Measurements from ENCODE around the gene SYT12. TPM values are rescaled to one million over a fixed set of nuclear protein-coding genes. Genes with fewer than 3 reads are reported as not detected.

SYT12 gene
- total and polyA plus RNA-seq, 2 donors (not counting 3 experiments of a cell fraction or from before 2014, with no cell fraction given): not detected

- intact Hi-C loops (cut with micrococcal nuclease) (no loop called here), dilution Hi-C loops (cut with MboI; ENCODE audit: extremely low pct_ligation_motif_present, low sequenced_read_pairs) (no loop called here)
- Histone ChIP-seq H3K4me3 (replicated peaks in 1 of 3; ENCODE audit: insufficient read depth in 1 of 3, low read depth in 1 of 3, low read length in 3 of 3) (no peak overlapping the region), H3K27ac (ENCODE audit: insufficient read depth, low read depth, low read length) (no peak overlapping the region), H3K9ac (replicated peaks; ENCODE audit: extremely low read depth, insufficient read depth, low read length) (no peak overlapping the region), H3K4me1 (ENCODE audit: control insufficient read depth, extremely low read depth, insufficient read depth, low read length) (no peaks in the 10 kb centered on the region), H3K36me3 (ENCODE audit: control insufficient read depth in 2 of 2, extremely low read depth in 1 of 2, insufficient read depth in 2 of 2, low read length in 2 of 2) (no peaks in the 10 kb centered on the region), H2AFZ (ENCODE audit: low read depth, low read length) (no peak overlapping the region), H4K20me1 (replicated peaks; ENCODE audit: control insufficient read depth, extremely low read depth, insufficient read depth, low read length) (no peaks in the 10 kb centered on the region), H3K27me3 (ENCODE audit: control insufficient read depth in 2 of 2, insufficient read depth in 2 of 2, low read length in 2 of 2) (no peaks in the 10 kb centered on the region), H3K9me3 (replicated peaks; ENCODE audit: control insufficient read depth, insufficient read depth, low read length) (no peaks in the 10 kb centered on the region), H3K79me2 (ENCODE audit: control insufficient read depth, insufficient read depth, low read length) (no peaks in the 10 kb centered on the region), H3K4me2 (ENCODE audit: insufficient read depth, low read length) (no peak overlapping the region), H3K9me1 (replicated peaks; ENCODE audit: control insufficient read depth, extremely low read depth, insufficient read depth, low read length) (no peaks in the 10 kb centered on the region)
- no peak for TF ChIP-seq JUN (IDR thresholded peaks at IDR 0.05; ENCODE audit: borderline replicate concordance, insufficient read depth, insufficient read length, low read depth)
- TF ChIP-seq MAX (IDR thresholded peaks at IDR 0.05; ENCODE audit: insufficient read depth, insufficient read length): no peak
- no peak for TF ChIP-seq MYC (IDR thresholded peaks at IDR 0.05; ENCODE audit: low read depth, low read length)
- ChIA-PET CTCF (interaction anchor here (1.0 to 1.6 kb wide), 2 partner anchors 9 to 13 kb away, joined by 3 to 7 read pairs; no protein-coding TSS in a partner anchor), POLR2A (no interaction called here)
- BruUV-seq (replicated peaks): no TSS peak
- DNase-seq (ENCODE audit: low read depth, low spot score) (no peak), FAIRE-seq (no peak)
Measured at GRCh38 chr11:67040147-67040546, 17.2 kb downstream of the SYT12 start.

DNA sequence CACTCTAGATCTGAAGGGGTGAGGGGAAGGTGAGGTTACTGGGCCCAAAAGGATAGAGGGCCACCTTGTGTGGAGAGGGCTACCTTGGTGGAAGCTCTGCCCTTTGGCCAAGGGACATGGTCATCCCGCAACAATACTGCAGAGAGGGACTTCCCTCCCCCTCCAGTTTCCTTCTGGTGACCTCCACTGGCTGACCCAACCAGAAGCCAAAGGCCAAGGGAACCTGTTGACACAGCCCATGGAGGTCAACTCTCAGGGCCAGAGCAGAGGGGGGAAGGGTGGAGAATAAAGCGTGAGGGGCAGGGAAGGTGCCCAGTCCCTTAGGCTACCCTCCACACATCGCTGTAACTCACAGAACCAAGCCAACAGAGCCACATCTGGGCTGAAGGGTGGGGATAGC lies 18.7 kb downstream of the SYT12 start:
- FAIRE-seq: no peak
- Histone ChIP-seq H3K4me1 (ENCODE audit: control insufficient read depth, extremely low read depth, insufficient read depth, low read length) (no peaks in the 10 kb centered on the region), H3K9me1 (replicated peaks; ENCODE audit: control insufficient read depth, extremely low read depth, insufficient read depth, low read length) (no peaks in the 10 kb centered on the region), H3K9me3 (replicated peaks; ENCODE audit: control insufficient read depth, insufficient read depth, low read length) (no peaks in the 10 kb centered on the region), H4K20me1 (replicated peaks; ENCODE audit: control insufficient read depth, extremely low read depth, insufficient read depth, low read length) (no peaks in the 10 kb centered on the region), H3K36me3 (ENCODE audit: control insufficient read depth in 2 of 2, extremely low read depth in 1 of 2, insufficient read depth in 2 of 2, low read length in 2 of 2) (no peaks in the 10 kb centered on the region), H3K79me2 (ENCODE audit: control insufficient read depth, insufficient read depth, low read length) (no peaks in the 10 kb centered on the region), H3K27me3 (ENCODE audit: control insufficient read depth in 2 of 2, insufficient read depth in 2 of 2, low read length in 2 of 2) (no peaks in the 10 kb centered on the region), H3K27ac (ENCODE audit: insufficient read depth, low read depth, low read length) (no peak overlapping the region), H3K9ac (replicated peaks; ENCODE audit: extremely low read depth, insufficient read depth, low read length) (no peak overlapping the region), H3K4me3 (replicated peaks in 1 of 3; ENCODE audit: insufficient read depth in 1 of 3, low read depth in 1 of 3, low read length in 3 of 3) (no peak overlapping the region), H3K4me2 (ENCODE audit: insufficient read depth, low read length) (no peak overlapping the region), H2AFZ (ENCODE audit: low read depth, low read length) (no peak overlapping the region)
- CTCF ChIA-PET: interaction anchor here (1.2 kb wide), 1 partner anchor 12 kb away, joined by 4 read pairs; no protein-coding TSS in a partner anchor
- no TSS peak for BruUV-seq (replicated peaks)
- dilution Hi-C loops (cut with MboI; ENCODE audit: extremely low pct_ligation_motif_present, low sequenced_read_pairs): no loop called here
- TF ChIP-seq, protein P1, sequence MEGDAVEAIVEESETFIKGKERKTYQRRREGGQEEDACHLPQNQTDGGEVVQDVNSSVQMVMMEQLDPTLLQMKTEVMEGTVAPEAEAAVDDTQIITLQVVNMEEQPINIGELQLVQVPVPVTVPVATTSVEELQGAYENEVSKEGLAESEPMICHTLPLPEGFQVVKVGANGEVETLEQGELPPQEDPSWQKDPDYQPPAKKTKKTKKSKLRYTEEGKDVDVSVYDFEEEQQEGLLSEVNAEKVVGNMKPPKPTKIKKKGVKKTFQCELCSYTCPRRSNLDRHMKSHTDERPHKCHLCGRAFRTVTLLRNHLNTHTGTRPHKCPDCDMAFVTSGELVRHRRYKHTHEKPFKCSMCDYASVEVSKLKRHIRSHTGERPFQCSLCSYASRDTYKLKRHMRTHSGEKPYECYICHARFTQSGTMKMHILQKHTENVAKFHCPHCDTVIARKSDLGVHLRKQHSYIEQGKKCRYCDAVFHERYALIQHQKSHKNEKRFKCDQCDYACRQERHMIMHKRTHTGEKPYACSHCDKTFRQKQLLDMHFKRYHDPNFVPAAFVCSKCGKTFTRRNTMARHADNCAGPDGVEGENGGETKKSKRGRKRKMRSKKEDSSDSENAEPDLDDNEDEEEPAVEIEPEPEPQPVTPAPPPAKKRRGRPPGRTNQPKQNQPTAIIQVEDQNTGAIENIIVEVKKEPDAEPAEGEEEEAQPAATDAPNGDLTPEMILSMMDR (IDR thresholded peaks at IDR 0.05; ENCODE audit: extremely low read depth in 1 of 2, insufficient read depth in 1 of 2, low read depth in 1 of 2, low read length in 2 of 2): no peak
- TF ChIP-seq FOS (IDR thresholded peaks at IDR 0.05; ENCODE audit: borderline replicate concordance, insufficient read depth, low read length): no peak
- TF ChIP-seq MYC (IDR thresholded peaks at IDR 0.05; ENCODE audit: low read depth, low read length): no peak
- no peak for TF ChIP-seq EZH2 (IDR thresholded peaks at IDR 0.05; ENCODE audit: borderline replicate concordance, low read depth, low read length, severe bottlenecking)
- TF ChIP-seq JUN (IDR thresholded peaks at IDR 0.05; ENCODE audit: borderline replicate concordance, insufficient read depth, insufficient read length, low read depth): no peak
- no peak for TF ChIP-seq MAX (IDR thresholded peaks at IDR 0.05; ENCODE audit: insufficient read depth, insufficient read length)
- no peak for TF ChIP-seq POLR2AphosphoS5 (IDR thresholded peaks at IDR 0.05; ENCODE audit: insufficient read depth, low read depth, low read length)
- no peak for TF ChIP-seq POLR2A (IDR thresholded peaks at IDR 0.05; ENCODE audit: low read depth, low read length)
- no peak for TF ChIP-seq GATA2 (IDR thresholded peaks at IDR 0.05; ENCODE audit: insufficient read depth, insufficient read length, low read depth, low read length)
- DNase-seq (ENCODE audit: low read depth, low spot score): no peak
- intact Hi-C loops (cut with micrococcal nuclease): no loop called here
- POLR2A ChIA-PET: no interaction called here
